GM19372 (cell line): ENCODE measurements around the gene TAF4.

Experiments
- ATAC-seq: cut with Tn5 transposase; IDR thresholded peaks from one replicate; pipeline ENCODE4 v1.9.1; 2021; ENCODE audit warnings: mild to moderate bottlenecking, low read depth, moderate library complexity; ENCODE audit not compliant: unreplicated experiment

TAF4 gene

DNA sequence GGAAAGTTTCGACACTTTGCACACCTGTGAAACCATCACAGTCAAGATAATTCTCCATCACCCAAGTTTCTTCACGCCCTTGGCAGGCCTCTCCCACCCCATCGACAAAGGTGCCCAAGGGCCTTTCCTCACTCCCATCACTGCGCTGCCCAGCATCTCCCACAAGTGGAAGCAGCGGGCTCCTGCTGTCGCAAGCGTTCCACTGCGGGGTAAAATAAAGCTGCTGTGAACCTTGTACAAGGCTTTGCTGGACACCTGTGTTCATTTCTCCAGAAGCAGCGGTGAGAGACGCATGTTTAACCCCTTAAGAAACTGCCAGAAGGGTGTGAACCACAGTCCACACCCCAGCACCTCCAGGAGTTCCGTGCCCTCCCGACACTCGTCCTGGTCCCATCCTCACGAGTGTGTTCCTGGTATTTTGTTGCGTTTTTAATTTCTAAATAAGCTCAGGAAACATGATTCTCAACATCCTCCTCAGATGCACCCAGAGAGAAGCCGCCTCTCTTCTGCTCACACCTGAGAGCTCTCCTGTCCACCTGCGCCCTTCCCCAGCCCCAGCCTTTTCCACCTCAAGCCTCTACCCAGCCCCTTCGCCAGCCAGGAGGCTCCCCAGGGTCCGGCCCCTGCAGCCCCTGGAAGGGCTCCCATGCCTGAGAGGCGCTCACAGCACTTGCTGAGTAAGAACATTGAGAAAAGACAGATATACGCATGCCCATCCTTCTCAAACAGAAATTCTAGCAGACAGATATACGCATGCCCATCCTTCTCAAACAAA is 97.5 kb downstream of the TAF4 start:
- no peak for ATAC-seq

GRCh38 chr20:61967300-61967699 is 98.4 kb downstream of the TAF4 start:
- no peak for ATAC-seq

DNA sequence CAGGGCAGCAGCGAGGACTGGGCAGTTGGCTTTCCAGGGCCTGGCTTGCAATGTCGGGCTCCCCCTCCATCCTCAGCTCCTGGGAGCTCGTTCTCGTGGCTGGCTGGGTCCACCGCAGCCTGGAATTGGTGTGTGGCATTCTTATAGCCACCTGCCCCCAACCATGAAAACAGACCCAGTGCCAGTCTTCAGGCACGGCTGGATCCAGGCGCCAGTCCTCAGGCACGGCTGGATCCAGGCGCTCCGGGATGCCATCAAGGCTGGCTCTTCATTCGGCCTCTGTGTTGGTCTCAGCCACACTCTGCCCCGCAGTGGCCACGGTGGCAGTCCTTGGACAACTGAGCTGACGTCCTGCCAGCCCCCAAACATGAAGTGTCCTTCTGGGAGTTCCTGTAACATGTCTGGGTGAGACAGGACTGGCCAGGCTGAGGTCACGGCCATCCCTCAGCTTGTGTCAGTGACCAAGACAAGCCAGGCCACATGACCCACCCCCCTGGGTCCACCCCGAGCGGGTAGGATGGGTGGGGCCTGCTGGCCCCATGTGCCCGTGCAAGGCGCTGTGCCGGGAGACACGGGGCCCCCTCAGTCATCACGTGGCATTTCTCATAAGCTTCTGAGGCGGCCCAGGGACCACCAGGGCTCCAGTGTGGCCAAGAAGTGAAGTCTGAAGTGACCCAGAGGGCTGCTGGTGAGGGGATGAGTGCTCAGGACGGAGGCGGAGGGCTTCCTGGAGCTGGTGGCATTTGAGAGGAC is 99.0 kb downstream of the TAF4 start:
- no peak for ATAC-seq

DNA sequence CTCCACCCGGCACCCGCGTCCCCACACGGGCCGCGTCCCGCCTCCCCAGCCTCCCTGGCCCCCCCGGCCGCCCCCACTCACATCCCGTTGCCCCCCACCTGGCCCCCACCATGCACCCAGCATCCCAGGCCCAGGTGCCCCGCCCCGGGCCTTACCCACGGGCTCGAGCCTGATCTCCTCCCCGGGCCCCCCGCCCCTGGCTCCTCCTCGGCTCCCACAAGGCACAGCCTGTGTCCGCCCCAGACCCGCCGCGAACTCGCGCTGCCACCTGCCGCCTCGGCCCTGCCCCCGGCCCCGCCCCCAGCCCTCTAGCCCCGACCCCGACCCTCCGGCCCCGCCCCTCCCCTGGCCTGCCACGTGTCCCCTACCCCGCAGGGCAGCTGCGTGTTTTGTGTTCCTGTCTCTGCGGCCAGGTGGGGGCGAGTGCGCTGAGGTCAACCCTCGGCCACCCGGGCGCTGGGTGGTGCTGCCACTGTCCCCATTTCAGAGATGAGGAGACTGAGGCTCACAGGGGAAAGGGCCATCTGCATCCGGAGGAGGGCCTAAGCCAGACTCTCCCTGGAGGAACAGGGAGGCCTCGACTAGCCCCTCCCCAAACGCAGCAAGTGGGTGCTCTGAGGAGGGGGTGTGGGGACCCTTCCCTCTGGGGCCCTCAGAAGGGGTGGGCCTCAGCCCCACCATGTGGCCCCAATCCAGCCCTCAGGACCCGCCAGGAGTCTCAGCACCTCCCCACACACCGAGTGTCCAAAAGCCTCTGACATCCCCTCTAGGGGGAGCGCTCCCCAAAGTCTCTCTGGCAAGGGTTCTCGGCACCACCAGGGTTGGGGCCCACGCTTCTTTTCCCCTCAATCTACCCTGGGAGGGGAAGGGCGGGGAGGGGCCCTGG is 99.8 kb downstream of the TAF4 start:
- no peak for ATAC-seq

DNA sequence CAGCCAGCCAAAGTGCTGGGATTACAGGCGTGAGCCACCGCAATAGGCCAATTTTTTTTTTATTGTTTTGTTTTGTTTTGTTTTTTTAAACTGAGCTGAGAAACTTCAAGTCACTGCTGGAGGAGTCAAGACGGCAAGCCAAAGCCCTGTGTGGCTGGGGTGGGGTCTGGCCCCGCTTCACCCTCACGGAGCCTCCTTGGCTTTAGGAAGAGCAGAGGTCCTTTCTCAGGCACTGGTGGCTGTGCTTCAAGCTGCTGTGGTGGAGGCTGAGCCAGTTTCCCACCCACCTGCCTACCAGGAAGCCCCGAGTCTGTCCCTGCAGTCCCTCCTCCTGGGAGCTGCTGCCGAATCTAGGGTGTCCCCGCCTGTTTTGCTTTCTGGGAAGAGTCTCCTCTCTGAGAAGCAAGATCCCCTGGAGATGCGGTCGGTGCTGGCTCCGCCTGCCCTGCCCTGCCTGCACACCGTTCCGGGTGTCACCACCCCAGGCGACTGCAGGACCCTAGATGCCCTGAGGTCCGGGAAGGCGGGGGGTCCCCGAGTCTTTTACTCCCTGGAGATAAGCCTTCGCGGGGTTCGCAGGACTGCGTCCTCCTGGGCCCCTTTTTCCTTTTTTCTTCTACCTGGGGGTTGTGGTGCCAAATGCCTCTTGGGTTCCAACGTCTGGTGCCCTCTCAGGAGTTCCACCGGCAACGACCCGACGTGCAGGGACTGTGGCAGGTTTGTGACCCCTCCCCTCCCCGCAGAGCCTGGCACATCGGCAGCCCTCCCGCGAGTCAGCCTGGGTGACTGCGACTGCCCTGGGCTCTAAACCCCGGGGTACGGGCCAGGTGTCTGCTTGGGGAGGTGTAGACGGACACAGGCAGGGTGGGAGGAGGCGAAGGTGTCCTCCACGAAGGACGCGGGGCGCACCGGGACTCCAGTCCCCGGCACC is 100.7 kb downstream of the TAF4 start:
- no peak for ATAC-seq

GRCh38 chr20:61963885-61964674 is 101.6 kb downstream of the TAF4 start:
- ATAC-seq, result no peak

DNA sequence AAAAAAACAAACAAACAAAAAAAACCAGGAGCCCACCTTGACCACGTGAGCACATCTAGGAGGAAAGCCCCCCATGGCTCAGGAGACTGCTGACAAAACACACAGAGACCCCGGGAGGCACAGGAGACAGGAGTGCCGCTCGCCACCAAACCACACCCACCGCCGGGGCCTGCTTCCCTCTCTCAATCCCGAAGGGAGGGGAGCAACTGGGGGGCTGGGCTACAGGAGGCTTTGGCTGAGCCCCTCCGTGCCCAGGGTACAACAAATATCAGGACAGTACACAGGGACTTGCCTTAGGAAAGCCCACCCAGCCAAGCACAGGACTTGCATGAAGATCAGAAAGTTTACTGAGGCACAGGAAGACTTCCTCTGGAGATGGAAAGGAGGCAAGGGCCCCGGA is 102.5 kb downstream of the TAF4 start:
- ATAC-seq, result no peak

GRCh38 chr20:61960836-61961235 is 104.8 kb downstream of the TAF4 start:
- no peak for ATAC-seq

DNA sequence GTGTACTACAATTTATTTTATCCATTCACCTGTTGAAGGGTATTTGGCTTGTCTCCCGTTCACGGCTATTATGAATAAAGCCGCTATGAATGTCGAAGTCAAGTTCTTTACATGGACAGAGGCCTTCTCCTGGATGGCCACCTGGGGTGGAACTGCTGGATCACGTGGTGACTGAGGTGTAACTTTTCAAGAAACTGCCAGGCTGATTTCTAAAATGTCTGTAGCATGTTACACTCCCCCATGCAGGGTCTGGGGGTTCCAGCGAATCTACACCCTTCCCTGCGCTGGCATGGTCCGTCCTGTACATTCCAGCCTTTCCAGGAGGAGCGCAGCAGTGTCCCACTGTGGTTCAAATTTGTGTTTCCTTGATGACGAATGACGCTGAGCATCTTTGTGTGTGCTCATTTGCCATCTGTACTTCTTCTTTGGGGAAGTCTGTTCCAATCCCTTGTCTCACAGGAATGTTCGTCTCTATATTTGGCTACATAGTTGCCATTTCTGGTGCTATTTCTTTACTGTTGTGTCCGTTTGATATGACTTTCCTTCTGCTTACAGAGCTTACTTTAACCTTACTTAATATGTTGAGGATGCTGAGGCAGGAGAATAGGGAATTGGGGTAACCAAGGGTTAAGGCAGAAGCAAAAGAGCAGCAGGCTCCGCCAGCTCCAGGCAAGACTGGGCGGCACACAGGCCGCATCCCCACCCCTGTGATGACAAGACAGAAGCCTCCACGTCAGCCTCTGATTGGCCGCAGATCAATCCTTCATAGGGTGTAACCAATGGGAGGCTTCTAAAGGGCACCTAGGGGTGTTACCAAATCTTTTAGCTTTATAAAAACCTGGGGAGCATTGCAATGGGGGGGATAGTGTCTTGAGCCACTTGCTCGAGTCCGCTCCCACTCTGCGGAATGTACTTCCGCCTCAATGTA is 106.6 kb downstream of the TAF4 start:
- ATAC-seq, result no peak

DNA sequence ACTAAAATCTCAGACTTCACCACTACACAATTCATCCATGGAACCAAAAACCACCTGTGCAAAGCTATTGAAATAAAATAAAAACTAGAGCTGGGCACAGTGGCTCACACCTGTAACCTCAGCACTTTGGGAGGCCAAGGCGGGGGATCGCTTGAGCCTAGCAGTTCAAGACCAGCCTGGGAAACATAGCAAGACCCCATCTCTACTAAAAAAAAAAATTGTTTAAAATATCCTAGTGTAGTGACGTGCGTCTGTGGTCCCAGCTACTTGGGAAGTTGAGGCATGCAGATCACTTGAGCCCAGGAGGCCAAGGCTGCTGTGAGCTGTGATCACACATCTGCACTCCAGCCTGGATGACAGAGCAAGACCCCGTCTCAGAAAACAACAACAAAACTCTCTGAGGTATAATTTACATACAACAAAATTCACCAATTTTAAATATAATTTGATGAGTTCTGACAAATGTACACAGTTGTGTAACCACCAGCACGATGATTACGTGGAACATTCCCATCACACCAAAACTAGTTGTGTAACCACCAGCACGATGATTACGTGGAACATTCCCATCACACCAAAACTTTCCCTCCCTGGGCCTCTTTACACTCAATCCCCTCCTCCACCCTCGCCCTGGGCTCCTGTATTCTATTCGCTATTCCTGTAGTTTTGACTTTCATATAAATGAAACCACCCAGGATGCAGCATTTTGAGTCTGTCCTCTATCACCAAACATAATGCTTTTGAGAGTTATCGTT is 107.5 kb downstream of the TAF4 start:
- no peak for ATAC-seq

DNA sequence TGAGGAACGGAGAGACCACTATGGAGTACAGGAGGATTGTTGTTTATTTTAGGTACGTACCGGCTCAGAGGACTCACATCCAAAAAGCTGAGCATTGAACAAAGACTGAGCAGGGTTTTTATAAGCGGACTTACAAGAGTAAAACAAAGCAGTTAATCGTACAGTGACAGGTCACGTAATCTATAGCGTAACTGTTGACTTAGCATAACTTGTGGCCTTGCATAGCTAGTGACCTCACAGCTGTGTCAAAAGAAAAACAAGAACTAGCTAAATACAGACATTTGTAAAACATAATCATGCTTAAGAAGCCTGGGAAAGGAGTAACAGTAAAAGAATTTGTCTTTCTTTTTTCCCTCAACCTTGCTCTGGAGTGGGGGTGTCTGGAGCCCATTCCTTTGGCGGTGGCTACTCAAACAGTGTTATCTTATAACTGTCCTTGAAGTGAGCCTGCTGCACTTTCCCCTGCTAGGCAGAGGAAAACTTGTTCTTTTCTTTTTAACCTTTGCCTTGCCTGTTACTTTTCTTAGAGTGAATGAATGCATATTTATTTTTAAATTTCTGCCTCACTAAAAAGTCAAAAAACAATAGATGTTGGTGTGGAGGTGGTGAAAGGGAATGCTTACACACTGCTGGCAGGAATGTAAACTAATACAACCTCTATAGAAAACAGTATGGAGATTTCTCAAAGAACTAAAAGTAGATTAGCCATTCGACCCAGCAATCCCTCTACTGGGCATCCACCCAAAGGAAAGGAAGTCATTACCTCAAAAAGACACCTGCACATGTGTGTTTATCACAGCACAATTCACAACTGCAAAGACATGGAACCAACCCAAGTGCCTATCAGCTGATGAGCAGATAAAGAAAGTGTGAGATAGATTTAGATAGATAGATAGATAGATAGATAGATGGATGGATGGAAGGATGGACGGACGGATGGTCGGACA is 109.0 kb downstream of the TAF4 start:
- no peak for ATAC-seq

DNA sequence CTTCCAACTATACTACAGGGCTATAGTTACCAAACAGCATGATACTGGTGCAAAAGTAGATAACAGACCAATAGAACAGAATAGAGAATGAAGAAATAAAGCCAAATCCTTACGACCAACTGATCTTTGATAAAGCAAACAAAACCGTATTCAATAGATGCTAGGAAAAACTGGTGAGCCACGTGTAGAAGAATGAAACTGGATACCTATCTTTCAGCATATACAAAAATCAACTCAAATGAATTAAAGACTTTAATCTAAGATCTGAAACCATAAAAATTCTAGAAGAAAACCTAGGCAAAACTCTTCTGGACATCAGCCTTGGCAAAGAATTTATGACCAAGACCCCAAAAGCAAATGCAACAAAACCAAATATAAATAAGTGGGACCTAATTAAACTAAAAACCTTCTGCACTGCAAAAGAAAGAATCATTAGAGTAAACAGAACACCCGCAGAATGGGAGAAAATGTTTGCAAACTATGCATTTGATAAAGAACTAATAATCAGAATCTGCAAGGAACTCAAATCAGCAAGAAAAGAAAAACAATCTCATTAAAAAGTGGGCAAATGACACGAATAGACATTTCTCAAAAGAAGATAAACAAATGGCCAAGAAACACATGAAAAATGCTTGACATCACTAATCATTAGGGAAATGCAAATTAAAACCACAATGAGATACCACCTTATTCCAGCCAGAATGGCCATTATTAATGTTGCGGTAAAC is 109.8 kb downstream of the TAF4 start:
- no peak for ATAC-seq

DNA sequence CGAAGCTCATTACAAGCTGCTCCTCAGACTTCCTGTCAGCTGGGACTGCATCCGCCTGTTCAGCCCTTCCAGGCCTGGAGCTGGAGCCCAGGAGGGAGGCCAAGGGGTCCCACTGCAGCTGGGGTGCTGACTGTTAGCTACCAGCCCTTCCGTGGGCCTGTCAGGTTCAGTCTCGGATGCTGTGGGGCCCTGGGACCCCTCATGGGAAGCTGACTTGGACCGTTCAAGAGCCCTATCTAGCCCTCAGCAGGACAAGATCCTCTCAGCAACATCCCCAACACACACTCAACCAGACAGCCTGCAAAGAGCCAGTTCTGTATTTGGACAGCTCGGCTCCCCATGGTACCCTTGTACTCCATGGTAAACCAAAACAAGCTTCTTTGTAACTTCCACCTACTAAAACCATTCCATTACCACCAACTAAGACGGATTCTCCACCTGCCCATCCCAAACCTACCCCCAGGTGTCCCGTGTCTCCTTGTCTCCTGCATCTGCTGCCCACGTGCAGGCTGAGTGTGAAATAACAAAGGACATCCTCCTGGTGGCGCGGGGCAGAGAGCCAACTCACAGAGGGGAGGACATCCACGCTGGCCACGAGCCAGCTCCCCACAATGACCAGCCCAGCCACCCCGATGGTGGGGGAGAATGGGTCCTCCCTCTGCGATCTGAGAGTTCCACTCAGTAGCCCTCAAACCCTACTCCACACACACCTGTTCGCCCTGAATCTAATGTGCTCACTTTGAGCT is 111.2 kb downstream of the TAF4 start:
- ATAC-seq, result no peak

DNA sequence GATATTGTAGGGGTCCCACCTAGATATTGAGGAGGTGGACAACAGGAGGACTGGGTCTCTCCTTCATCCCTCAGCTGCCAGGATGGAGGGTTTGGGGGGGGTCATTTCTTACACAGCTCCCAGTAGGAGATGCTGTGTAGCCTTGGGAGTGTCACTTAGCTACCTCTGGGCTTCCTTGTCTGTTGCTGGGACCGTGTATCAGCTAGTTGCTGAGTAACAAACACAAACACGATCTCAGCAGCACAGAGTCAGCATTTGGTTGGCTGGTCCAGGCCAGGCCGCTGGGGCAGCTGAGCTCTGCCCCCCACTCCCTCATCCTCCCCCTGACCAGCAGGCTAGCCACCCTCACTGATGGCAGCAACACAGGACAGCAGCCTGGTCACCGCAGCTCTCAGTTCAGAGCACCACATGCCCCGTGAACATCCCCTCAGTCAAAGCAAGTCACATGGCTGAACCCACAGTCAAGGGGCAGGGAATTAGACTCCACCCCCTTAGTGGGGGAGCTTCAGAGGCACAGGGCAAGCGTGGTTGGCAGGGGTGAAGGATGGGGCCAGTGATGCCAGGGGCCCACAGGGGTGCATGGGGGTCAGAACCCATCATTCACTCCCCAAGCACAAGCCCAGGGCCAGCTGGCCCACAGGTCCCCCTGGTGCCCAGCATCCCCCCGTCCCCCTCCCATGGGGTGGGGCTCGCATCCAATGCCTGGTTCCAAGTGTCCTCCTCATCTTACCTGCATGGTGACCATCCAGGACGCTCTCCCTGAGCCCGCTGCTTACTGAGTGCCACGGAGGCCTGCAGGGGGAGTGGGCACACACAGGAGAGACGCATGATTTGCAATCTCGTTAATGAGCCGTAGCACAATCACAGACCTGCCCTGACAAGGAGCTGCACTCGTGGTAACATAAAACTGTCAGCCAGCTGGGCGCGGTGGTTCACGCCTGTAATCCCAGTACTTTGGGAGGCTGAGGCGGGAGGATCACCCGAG is 112.4 kb downstream of the TAF4 start:
- no peak for ATAC-seq
